ENCODE data around the gene BCL2L13. TPM values are rescaled to one million over a fixed set of nuclear protein-coding genes. Genes with fewer than 3 reads are reported as not detected.
"Not testable (repeated sequence)": the region's sequence is repeated elsewhere in the genome, so short reads cannot be mapped to it uniquely, and the experiment has no call there.

The BCL2L13 gene
- polyA plus RNA-seq, 4 donors = 15.1 to 35.1 (median 20.6) TPM

DNA sequence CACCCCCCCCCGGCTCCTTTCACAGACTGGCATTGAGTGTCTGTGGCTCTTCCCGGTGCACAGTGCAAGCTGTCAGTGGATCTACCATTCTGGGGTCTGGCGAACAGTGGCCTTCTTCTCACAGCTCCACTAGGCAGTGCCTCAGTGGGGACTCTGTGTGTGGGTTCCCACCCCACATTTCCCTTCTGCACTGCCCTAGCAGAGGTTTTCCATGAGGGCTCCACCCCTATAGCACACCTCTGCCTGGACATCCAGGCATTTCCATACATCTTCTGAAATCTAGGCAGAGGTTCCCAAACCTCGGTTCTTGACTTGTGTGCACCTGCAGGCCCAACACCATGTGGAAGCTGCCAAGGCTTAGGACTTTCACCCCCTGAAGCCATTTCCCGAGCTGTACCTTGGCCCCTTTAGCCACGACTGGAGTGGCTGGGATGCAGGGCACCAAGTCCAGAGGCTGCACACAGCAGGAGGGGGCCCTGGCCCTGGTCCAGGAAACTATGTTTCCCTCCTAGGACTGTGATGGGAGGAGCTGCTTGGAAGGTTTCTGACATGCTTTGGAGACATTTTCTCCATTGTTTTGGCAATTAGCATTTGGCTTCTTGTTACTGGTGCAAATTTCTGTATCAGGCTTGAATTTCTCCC, 26.0 kb downstream of the BCL2L13 start:
- H3K36me3 ChIP-seq (ENCODE audit: control insufficient read depth in 3 of 3, insufficient read depth in 2 of 3, low read depth in 1 of 3, low read length in 3 of 3) = peaks cover 0 to 25% (median 4%) of the 10 kb centered on the region in 3 donors

DNA sequence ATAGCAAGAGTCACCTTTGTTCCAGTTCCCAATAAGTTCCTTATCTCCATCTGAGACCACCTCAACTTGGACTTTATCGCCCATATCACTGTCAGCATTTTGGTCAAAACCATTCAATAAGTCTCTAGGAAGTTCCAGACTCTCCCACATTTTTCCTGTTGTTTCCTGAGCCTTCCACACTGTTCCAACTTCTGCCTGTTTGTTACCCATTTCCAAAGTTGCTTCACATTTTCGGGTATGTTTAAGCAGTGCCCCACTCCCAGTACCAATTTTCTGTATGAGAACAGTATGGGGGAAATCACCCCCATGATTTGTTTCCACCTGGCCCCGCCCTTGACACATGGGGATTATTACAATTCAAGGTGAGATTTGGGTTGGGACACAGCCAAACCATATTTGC, 26.7 kb downstream of the BCL2L13 start:
- Histone ChIP-seq H3K9me3 (ENCODE audit: control insufficient read depth in 2 of 2, insufficient read depth in 1 of 2, low read depth in 1 of 2, low read length in 1 of 2) (peaks cover 0 to 12% of the 10 kb centered on the region in 2 donors), H3K4me1 (ENCODE audit: control insufficient read depth in 3 of 3, insufficient read depth in 2 of 3, low read depth in 1 of 3, low read length in 2 of 3) (no peaks in the 10 kb centered on the region), H3K27ac (ENCODE audit: low read depth in 1 of 3, low read length in 2 of 3) (peak overlapping the region in 1 of 3 donors; percentile 44), H3K36me3 (ENCODE audit: control insufficient read depth in 3 of 3, insufficient read depth in 2 of 3, low read depth in 1 of 3, low read length in 3 of 3) (peaks cover 0 to 26% (median 4%) of the 10 kb centered on the region in 3 donors), H3K27me3 (ENCODE audit: control insufficient read depth in 3 of 3, insufficient read depth in 3 of 3, low read length in 3 of 3) (no peaks in the 10 kb centered on the region), H3K4me3 (ENCODE audit: low read depth in 1 of 3, low read length in 3 of 3) (no peak overlapping the region)
- 95 to 97% (median 96%) methylated on average over 3 of the region's 3 CpGs for WGBS, 3 donors
- DNase-seq (no peak), FAIRE-seq (no peak)

More for the DNA sequence above, 26.0 kb downstream of the BCL2L13 start:
- no peaks in the 10 kb centered on the region for H3K4me1 ChIP-seq (ENCODE audit: control insufficient read depth in 3 of 3, insufficient read depth in 2 of 3, low read depth in 1 of 3, low read length in 2 of 3)
- no peaks in the 10 kb centered on the region for H3K27me3 ChIP-seq (ENCODE audit: control insufficient read depth in 3 of 3, insufficient read depth in 3 of 3, low read length in 3 of 3)
- H3K9me3 ChIP-seq (ENCODE audit: control insufficient read depth in 2 of 2, insufficient read depth in 1 of 2, low read depth in 1 of 2, low read length in 1 of 2) = peaks cover 0 to 12% of the 10 kb centered on the region in 2 donors
- WGBS, 3 donors = 77 to 90% (median 87%) methylated on average over 6 of the region's 6 CpGs
- FAIRE-seq = no peak
- H3K4me3 ChIP-seq (ENCODE audit: low read depth in 1 of 3, low read length in 3 of 3) = no peak overlapping the region
- DNase-seq = peak; percentile 38 to 46
- H3K27ac ChIP-seq (ENCODE audit: low read depth in 1 of 3, low read length in 2 of 3) = peak overlapping the region in 1 of 3 donors; percentile 44

DNA sequence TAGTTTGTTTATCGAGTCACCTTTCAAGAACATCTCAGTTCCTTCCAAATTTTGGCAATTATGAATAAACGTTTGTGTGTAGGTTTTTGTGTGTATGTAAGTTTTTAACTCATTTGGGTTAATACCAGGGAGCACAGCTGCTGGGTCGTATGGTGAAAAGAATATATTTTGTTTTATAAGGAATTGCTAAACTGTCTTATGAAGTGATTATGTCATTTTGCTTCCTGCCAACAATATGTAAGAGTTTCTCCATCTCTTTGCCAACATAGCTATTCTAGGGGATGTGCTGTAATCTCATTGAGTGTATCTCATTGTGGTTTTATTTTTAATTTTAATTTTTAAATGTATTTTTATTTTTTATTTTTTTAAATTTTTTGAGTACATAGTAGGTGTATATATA, 27.3 kb downstream of the BCL2L13 start:
- Histone ChIP-seq H3K27ac (ENCODE audit: low read depth in 1 of 3, low read length in 2 of 3) (no peak overlapping the region), H3K4me3 (ENCODE audit: low read depth in 1 of 3, low read length in 3 of 3) (no peak overlapping the region), H3K36me3 (ENCODE audit: control insufficient read depth in 3 of 3, insufficient read depth in 2 of 3, low read depth in 1 of 3, low read length in 3 of 3) (peaks cover 0 to 28% (median 4%) of the 10 kb centered on the region in 3 donors), H3K4me1 (ENCODE audit: control insufficient read depth in 3 of 3, insufficient read depth in 2 of 3, low read depth in 1 of 3, low read length in 2 of 3) (no peaks in the 10 kb centered on the region), H3K9me3 (ENCODE audit: control insufficient read depth in 2 of 2, insufficient read depth in 1 of 2, low read depth in 1 of 2, low read length in 1 of 2) (peaks cover 0 to 12% of the 10 kb centered on the region in 2 donors), H3K27me3 (ENCODE audit: control insufficient read depth in 3 of 3, insufficient read depth in 3 of 3, low read length in 3 of 3) (no peaks in the 10 kb centered on the region)
- WGBS, 3 donors = 72 to 93% (median 84%) methylated on average over 3 of the region's 3 CpGs
- no peak for FAIRE-seq
- no peak for DNase-seq

DNA sequence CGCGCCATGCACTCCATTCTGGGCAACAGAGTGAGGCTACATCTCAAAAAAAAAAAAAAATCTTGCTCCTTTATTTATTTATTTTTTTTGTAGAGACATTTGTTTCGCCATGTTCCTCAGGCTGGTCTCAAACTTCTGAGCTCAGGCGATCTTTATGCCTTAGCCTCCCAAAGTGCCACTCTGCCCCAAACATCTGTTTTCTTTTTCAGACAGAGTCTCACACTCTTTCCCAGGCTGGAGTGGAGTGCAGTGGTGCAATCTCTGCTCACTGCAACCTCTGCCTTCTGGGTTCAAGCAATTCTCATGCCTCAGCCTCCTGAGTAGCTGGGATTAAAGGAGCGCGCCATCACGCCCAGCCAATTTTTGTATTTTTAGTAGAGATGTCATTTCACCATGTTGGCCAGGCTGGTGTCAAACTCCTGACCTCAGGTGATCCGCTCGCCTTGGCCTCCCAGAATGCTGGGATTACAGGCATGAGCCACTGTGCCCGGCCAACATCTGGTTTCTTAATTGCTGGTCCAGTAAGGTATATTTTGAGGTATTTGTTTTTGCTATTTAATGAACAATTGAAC, 33.0 kb downstream of the BCL2L13 start:
- H3K27me3 ChIP-seq (ENCODE audit: control insufficient read depth in 3 of 3, insufficient read depth in 3 of 3, low read length in 3 of 3); DNase-seq; H3K27ac ChIP-seq (ENCODE audit: low read depth in 1 of 3, low read length in 2 of 3); H3K36me3 ChIP-seq (ENCODE audit: control insufficient read depth in 3 of 3, insufficient read depth in 2 of 3, low read depth in 1 of 3, low read length in 3 of 3); H3K4me3 ChIP-seq (ENCODE audit: low read depth in 1 of 3, low read length in 3 of 3); H3K9me3 ChIP-seq (ENCODE audit: control insufficient read depth in 2 of 2, insufficient read depth in 1 of 2, low read depth in 1 of 2, low read length in 1 of 2); H3K4me1 ChIP-seq (ENCODE audit: control insufficient read depth in 3 of 3, insufficient read depth in 2 of 3, low read depth in 1 of 3, low read length in 2 of 3); FAIRE-seq: not testable (repeated sequence)
- WGBS, 3 donors = 96 to 98% (median 98%) methylated on average over 10 of the region's 10 CpGs

DNA sequence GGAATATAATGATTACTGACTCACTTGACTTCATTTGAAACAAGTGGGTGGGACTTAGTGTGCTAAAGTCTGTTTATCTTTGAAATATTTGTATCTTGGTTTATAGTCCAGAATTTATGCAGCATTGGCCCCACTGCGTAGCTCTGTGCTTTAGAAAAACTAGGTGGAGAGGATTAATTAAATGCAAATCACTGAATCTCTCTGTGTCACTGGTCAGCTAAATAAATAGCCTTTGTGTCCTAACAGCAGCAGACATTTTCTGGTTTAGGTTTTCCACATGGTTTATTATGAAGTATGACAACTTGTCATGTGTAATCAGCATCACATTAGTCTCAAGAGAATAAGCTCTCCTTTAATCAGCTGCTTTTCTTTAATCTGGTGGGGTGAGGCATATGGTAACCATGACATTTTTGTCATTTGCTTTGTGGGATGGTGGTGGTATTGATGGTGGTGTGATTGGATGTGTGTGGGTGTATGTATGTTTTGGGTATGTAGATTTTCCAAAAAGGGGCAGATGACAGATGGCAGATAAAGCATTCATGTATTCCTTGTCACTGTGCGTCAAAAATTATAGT, 33.9 kb downstream of the BCL2L13 start:
- H3K4me3 ChIP-seq (ENCODE audit: low read depth in 1 of 3, low read length in 3 of 3) = no peak overlapping the region
- H3K27ac ChIP-seq (ENCODE audit: low read depth in 1 of 3, low read length in 2 of 3) = no peak overlapping the region
- DNase-seq (peak in 1 of 2 donors; percentile 11), FAIRE-seq (no peak)
- no peaks in the 10 kb centered on the region for H3K4me1 ChIP-seq (ENCODE audit: control insufficient read depth in 3 of 3, insufficient read depth in 2 of 3, low read depth in 1 of 3, low read length in 2 of 3)
- H3K27me3 ChIP-seq (ENCODE audit: control insufficient read depth in 3 of 3, insufficient read depth in 3 of 3, low read length in 3 of 3) = no peaks in the 10 kb centered on the region
- 73 to 87% (median 87%) methylated on average over 2 of the region's 2 CpGs for WGBS, 3 donors
- H3K36me3 ChIP-seq (ENCODE audit: control insufficient read depth in 3 of 3, insufficient read depth in 2 of 3, low read depth in 1 of 3, low read length in 3 of 3) = peaks cover 0 to 10% (median 0%) of the 10 kb centered on the region in 3 donors
- no peaks in the 10 kb centered on the region for H3K9me3 ChIP-seq (ENCODE audit: control insufficient read depth in 2 of 2, insufficient read depth in 1 of 2, low read depth in 1 of 2, low read length in 1 of 2)

GRCh38 chr22:17674152-17674551, 35.6 kb downstream of the BCL2L13 start:
- Histone ChIP-seq H3K4me3 (ENCODE audit: low read depth in 1 of 3, low read length in 3 of 3) (no peak overlapping the region), H3K9me3 (ENCODE audit: control insufficient read depth in 2 of 2, insufficient read depth in 1 of 2, low read depth in 1 of 2, low read length in 1 of 2) (no peaks in the 10 kb centered on the region), H3K36me3 (ENCODE audit: control insufficient read depth in 3 of 3, insufficient read depth in 2 of 3, low read depth in 1 of 3, low read length in 3 of 3) (peaks cover 0 to 10% (median 0%) of the 10 kb centered on the region in 3 donors), H3K4me1 (ENCODE audit: control insufficient read depth in 3 of 3, insufficient read depth in 2 of 3, low read depth in 1 of 3, low read length in 2 of 3) (no peaks in the 10 kb centered on the region), H3K27ac (ENCODE audit: low read depth in 1 of 3, low read length in 2 of 3) (no peak overlapping the region), H3K27me3 (ENCODE audit: control insufficient read depth in 3 of 3, insufficient read depth in 3 of 3, low read length in 3 of 3) (no peaks in the 10 kb centered on the region)
- DNase-seq (no peak), FAIRE-seq (no peak)
- WGBS, 3 donors = 95 to 97% (median 96%) methylated on average over 6 to 7 of the region's 7 CpGs

DNA sequence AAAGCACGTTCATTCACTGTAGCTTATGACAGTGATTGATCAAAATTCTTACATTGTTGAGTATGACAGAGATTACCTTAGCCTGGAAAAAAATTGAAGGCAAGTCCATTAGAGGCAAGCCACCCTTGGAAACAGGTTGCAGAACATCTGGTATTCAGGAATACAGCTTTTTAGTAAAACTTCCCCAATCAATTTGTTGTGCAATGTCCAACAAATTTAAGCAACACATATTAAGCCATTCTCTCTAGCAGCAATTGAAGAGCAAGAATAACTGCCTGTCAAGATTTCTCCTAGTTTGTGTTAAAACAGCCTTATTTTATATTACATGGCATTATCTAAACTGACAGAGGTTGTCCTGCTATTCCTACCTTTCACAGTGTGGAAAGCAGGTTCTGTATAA, 37.0 kb downstream of the BCL2L13 start:
- Histone ChIP-seq H3K36me3 (ENCODE audit: control insufficient read depth in 3 of 3, insufficient read depth in 2 of 3, low read depth in 1 of 3, low read length in 3 of 3) (peaks cover 0 to 7% (median 0%) of the 10 kb centered on the region in 3 donors), H3K4me1 (ENCODE audit: control insufficient read depth in 3 of 3, insufficient read depth in 2 of 3, low read depth in 1 of 3, low read length in 2 of 3) (no peaks in the 10 kb centered on the region), H3K27me3 (ENCODE audit: control insufficient read depth in 3 of 3, insufficient read depth in 3 of 3, low read length in 3 of 3) (no peaks in the 10 kb centered on the region), H3K4me3 (ENCODE audit: low read depth in 1 of 3, low read length in 3 of 3) (no peak overlapping the region), H3K27ac (ENCODE audit: low read depth in 1 of 3, low read length in 2 of 3) (no peak overlapping the region), H3K9me3 (ENCODE audit: control insufficient read depth in 2 of 2, insufficient read depth in 1 of 2, low read depth in 1 of 2, low read length in 1 of 2) (no peaks in the 10 kb centered on the region)
- FAIRE-seq (no peak), DNase-seq (no peak)
- WGBS, 3 donors = 72 to 78% (median 75%) methylated on average over 1 of the region's 1 CpG

DNA sequence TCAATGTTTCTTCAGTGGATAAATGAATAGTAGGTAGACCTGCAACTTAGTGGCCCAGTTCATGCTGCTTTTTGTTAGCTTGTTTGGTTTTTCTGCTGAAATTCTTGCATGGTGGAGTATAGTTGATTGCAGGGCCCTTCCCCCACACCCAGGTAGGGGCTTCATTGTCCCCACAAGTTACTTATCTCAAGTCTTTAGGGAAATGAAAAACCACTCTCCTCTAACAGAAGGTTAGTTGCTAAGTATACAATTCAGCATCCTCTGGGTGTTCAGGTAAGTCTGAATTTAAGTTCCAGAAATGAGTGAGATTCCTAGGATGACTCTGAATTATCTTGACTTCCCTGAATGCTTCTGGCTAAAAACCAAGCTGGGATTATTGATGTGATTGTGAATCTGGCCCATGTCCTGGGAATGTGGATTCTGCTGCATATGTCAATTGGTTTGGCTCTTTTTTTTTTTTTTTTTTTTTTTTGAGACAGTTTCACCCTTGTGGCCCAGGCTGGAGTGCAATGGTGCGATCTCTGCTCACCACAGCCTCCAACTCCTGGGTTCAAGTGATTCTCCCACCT, 40.3 kb downstream of the BCL2L13 start:
- FAIRE-seq (no peak), DNase-seq (no peak)
- Histone ChIP-seq H3K9me3 (ENCODE audit: control insufficient read depth in 2 of 2, insufficient read depth in 1 of 2, low read depth in 1 of 2, low read length in 1 of 2) (no peaks in the 10 kb centered on the region), H3K27ac (ENCODE audit: low read depth in 1 of 3, low read length in 2 of 3) (no peak overlapping the region), H3K4me3 (ENCODE audit: low read depth in 1 of 3, low read length in 3 of 3) (no peak overlapping the region), H3K4me1 (ENCODE audit: control insufficient read depth in 3 of 3, insufficient read depth in 2 of 3, low read depth in 1 of 3, low read length in 2 of 3) (no peaks in the 10 kb centered on the region), H3K36me3 (ENCODE audit: control insufficient read depth in 3 of 3, insufficient read depth in 2 of 3, low read depth in 1 of 3, low read length in 3 of 3) (peaks cover 0 to 4% (median 1%) of the 10 kb centered on the region in 3 donors), H3K27me3 (ENCODE audit: control insufficient read depth in 3 of 3, insufficient read depth in 3 of 3, low read length in 3 of 3) (no peaks in the 10 kb centered on the region)
- 76 to 100% (median 91%) methylated on average over 1 of the region's 1 CpG for WGBS, 3 donors
